ENCODE measurements around the gene CATSPER3. TPM values are rescaled to one million over a fixed set of nuclear protein-coding genes. Genes with fewer than 3 reads are reported as not detected.

The CATSPER3 gene
- polyA plus RNA-seq, 1 donor from 2014 or later: 0.17 TPM

GRCh38 chr5:134932508-134932907, 35.2 kb upstream of the CATSPER3 start:
- no peak overlapping the region for H2AFZ ChIP-seq (ENCODE audit: low read depth, low read length)
- no peaks in the 10 kb centered on the region for H4K20me1 ChIP-seq (ENCODE audit: insufficient read depth)
- no peak overlapping the region for H3K4me3 ChIP-seq (ENCODE audit: low read length)
- no peak for TF ChIP-seq EP300 (conservative IDR thresholded peaks at IDR 0.05; ENCODE audit: poor library complexity, severe bottlenecking)
- TF ChIP-seq RAD21 (conservative IDR thresholded peaks at IDR 0.05): no peak
- TF ChIP-seq SMC3 (conservative IDR thresholded peaks at IDR 0.05; ENCODE audit: poor library complexity): no peak
- no peak for TF ChIP-seq REST (IDR thresholded peaks at IDR 0.05; ENCODE audit: borderline replicate concordance)
- TF ChIP-seq MXI1 (conservative IDR thresholded peaks at IDR 0.05; ENCODE audit: poor library complexity, severe bottlenecking): no peak
- H3K27ac ChIP-seq (ENCODE audit: low read length): no peak overlapping the region
- H3K36me3 ChIP-seq (ENCODE audit: insufficient read depth, low read length): no peaks in the 10 kb centered on the region
- no peaks in the 10 kb centered on the region for H3K79me2 ChIP-seq (replicated peaks; ENCODE audit: insufficient read depth, low read length)
- H3K9me3 ChIP-seq (ENCODE audit: low read length): no peaks in the 10 kb centered on the region
- no peaks in the 10 kb centered on the region for H3K27me3 ChIP-seq (ENCODE audit: insufficient read depth, low read depth, low read length)
- no peak overlapping the region for H3K9ac ChIP-seq (ENCODE audit: low read length)
- no peaks in the 10 kb centered on the region for H3K9me2 ChIP-seq (ENCODE audit: insufficient read depth, low read length)
- no peaks in the 10 kb centered on the region for H3F3A ChIP-seq (ENCODE audit: insufficient read depth, low read length, poor library complexity, severe bottlenecking)
- no peak overlapping the region for H3K4me2 ChIP-seq (ENCODE audit: low read length)

GRCh38 chr5:134934202-134934601, 33.5 kb upstream of the CATSPER3 start:
- Histone ChIP-seq H3K36me3 (ENCODE audit: insufficient read depth, low read length) (no peaks in the 10 kb centered on the region), H2AFZ (ENCODE audit: low read depth, low read length) (no peak overlapping the region), H3K79me2 (replicated peaks; ENCODE audit: insufficient read depth, low read length) (no peaks in the 10 kb centered on the region), H3K4me3 (ENCODE audit: low read length) (no peak overlapping the region), H3F3A (ENCODE audit: insufficient read depth, low read length, poor library complexity, severe bottlenecking) (no peaks in the 10 kb centered on the region), H3K9me2 (ENCODE audit: insufficient read depth, low read length) (no peaks in the 10 kb centered on the region), H3K4me2 (ENCODE audit: low read length) (no peak overlapping the region), H3K27ac (ENCODE audit: low read length) (no peak overlapping the region), H4K20me1 (ENCODE audit: insufficient read depth) (no peaks in the 10 kb centered on the region), H3K27me3 (ENCODE audit: insufficient read depth, low read depth, low read length) (no peaks in the 10 kb centered on the region), H3K9ac (ENCODE audit: low read length) (no peak overlapping the region), H3K9me3 (ENCODE audit: low read length) (no peaks in the 10 kb centered on the region)
- no peak for TF ChIP-seq CTCF (IDR thresholded peaks at IDR 0.05; ENCODE audit: poor library complexity, severe bottlenecking)
- TF ChIP-seq EP300 (conservative IDR thresholded peaks at IDR 0.05; ENCODE audit: poor library complexity, severe bottlenecking): no peak
- no peak for TF ChIP-seq RAD21 (conservative IDR thresholded peaks at IDR 0.05)
- no peak for TF ChIP-seq EZH2 (IDR thresholded peaks at IDR 0.05; ENCODE audit: borderline replicate concordance, insufficient read depth, low read length, poor library complexity, severe bottlenecking)
- no peak for TF ChIP-seq MXI1 (conservative IDR thresholded peaks at IDR 0.05; ENCODE audit: poor library complexity, severe bottlenecking)
- no peak for TF ChIP-seq SMC3 (conservative IDR thresholded peaks at IDR 0.05; ENCODE audit: poor library complexity)
- TF ChIP-seq REST (IDR thresholded peaks at IDR 0.05; ENCODE audit: borderline replicate concordance): no peak
- TF ChIP-seq POLR2AphosphoS5 (IDR thresholded peaks at IDR 0.05): no peak
- no peak for TF ChIP-seq TAF1 (IDR thresholded peaks at IDR 0.05; ENCODE audit: low read depth)

Data from neural cell (in vitro differentiated cells).